ENCODE results near the gene ANO10. TPM values are rescaled to one million over a fixed set of nuclear protein-coding genes. Genes with fewer than 3 reads are reported as not detected.

The ANO10 gene
- total and polyA plus RNA-seq, 2 of the 8 experiments (the other 6 are each of a cell fraction or from before 2014, with no cell fraction given), result 38.0 to 53.2 TPM

DNA sequence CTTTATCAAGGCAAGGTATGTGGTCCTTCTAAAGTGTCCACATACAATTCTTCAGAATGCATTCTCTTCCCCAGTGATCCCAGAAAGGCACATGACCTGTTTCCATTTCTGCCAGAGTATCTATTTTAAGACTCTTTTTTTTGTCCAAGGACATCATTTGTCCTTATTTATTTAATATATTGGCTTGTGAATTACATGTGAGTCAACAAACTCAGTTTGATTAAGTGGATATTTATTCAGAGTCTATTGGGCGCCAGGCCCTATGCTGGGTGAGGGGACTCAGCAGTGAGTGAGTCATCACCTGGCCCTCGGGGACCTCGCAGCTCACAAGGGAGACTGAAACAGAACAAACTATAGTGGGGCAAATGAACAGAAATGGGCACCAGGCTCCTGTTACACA, 198.7 kb downstream of the ANO10 start (continued):
- TF ChIP-seq, protein P1, sequence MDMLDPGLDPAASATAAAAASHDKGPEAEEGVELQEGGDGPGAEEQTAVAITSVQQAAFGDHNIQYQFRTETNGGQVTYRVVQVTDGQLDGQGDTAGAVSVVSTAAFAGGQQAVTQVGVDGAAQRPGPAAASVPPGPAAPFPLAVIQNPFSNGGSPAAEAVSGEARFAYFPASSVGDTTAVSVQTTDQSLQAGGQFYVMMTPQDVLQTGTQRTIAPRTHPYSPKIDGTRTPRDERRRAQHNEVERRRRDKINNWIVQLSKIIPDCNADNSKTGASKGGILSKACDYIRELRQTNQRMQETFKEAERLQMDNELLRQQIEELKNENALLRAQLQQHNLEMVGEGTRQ (IDR thresholded peaks at IDR 0.05; ENCODE audit: low read length), result no peak
- TF ChIP-seq SP4 (IDR thresholded peaks at IDR 0.05; ENCODE audit: low read length) (no peak), CEBPB (IDR thresholded peaks at IDR 0.05; ENCODE audit: low read depth, low read length) (no peak), MAFK (IDR thresholded peaks at IDR 0.05; ENCODE audit: low read depth, low read length) (no peak), JUND (IDR thresholded peaks at IDR 0.05; ENCODE audit: low read length) (no peak)
- TF ChIP-seq, protein P2, sequence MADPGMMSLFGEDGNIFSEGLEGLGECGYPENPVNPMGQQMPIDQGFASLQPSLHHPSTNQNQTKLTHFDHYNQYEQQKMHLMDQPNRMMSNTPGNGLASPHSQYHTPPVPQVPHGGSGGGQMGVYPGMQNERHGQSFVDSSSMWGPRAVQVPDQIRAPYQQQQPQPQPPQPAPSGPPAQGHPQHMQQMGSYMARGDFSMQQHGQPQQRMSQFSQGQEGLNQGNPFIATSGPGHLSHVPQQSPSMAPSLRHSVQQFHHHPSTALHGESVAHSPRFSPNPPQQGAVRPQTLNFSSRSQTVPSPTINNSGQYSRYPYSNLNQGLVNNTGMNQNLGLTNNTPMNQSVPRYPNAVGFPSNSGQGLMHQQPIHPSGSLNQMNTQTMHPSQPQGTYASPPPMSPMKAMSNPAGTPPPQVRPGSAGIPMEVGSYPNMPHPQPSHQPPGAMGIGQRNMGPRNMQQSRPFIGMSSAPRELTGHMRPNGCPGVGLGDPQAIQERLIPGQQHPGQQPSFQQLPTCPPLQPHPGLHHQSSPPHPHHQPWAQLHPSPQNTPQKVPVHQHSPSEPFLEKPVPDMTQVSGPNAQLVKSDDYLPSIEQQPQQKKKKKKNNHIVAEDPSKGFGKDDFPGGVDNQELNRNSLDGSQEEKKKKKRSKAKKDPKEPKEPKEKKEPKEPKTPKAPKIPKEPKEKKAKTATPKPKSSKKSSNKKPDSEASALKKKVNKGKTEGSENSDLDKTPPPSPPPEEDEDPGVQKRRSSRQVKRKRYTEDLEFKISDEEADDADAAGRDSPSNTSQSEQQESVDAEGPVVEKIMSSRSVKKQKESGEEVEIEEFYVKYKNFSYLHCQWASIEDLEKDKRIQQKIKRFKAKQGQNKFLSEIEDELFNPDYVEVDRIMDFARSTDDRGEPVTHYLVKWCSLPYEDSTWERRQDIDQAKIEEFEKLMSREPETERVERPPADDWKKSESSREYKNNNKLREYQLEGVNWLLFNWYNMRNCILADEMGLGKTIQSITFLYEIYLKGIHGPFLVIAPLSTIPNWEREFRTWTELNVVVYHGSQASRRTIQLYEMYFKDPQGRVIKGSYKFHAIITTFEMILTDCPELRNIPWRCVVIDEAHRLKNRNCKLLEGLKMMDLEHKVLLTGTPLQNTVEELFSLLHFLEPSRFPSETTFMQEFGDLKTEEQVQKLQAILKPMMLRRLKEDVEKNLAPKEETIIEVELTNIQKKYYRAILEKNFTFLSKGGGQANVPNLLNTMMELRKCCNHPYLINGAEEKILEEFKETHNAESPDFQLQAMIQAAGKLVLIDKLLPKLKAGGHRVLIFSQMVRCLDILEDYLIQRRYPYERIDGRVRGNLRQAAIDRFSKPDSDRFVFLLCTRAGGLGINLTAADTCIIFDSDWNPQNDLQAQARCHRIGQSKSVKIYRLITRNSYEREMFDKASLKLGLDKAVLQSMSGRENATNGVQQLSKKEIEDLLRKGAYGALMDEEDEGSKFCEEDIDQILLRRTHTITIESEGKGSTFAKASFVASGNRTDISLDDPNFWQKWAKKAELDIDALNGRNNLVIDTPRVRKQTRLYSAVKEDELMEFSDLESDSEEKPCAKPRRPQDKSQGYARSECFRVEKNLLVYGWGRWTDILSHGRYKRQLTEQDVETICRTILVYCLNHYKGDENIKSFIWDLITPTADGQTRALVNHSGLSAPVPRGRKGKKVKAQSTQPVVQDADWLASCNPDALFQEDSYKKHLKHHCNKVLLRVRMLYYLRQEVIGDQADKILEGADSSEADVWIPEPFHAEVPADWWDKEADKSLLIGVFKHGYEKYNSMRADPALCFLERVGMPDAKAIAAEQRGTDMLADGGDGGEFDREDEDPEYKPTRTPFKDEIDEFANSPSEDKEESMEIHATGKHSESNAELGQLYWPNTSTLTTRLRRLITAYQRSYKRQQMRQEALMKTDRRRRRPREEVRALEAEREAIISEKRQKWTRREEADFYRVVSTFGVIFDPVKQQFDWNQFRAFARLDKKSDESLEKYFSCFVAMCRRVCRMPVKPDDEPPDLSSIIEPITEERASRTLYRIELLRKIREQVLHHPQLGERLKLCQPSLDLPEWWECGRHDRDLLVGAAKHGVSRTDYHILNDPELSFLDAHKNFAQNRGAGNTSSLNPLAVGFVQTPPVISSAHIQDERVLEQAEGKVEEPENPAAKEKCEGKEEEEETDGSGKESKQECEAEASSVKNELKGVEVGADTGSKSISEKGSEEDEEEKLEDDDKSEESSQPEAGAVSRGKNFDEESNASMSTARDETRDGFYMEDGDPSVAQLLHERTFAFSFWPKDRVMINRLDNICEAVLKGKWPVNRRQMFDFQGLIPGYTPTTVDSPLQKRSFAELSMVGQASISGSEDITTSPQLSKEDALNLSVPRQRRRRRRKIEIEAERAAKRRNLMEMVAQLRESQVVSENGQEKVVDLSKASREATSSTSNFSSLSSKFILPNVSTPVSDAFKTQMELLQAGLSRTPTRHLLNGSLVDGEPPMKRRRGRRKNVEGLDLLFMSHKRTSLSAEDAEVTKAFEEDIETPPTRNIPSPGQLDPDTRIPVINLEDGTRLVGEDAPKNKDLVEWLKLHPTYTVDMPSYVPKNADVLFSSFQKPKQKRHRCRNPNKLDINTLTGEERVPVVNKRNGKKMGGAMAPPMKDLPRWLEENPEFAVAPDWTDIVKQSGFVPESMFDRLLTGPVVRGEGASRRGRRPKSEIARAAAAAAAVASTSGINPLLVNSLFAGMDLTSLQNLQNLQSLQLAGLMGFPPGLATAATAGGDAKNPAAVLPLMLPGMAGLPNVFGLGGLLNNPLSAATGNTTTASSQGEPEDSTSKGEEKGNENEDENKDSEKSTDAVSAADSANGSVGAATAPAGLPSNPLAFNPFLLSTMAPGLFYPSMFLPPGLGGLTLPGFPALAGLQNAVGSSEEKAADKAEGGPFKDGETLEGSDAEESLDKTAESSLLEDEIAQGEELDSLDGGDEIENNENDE (IDR thresholded peaks at IDR 0.05; ENCODE audit: insufficient replicate concordance, low read length), result no peak

Data from H1 (cell line).